GM18511 (cell line): Measurements from ENCODE around the gene WFDC10B.
"Not testable (repeated sequence)": the region's sequence is repeated elsewhere in the genome, so short reads cannot be mapped to it uniquely, and the experiment has no call there.

Experiments used
- ATAC-seq: cut with Tn5 transposase; IDR thresholded peaks from one replicate; pipeline ENCODE4 v1.9.1; 2021; ENCODE audit warnings: mild to moderate bottlenecking, moderate library complexity; ENCODE audit not compliant: unreplicated experiment

WFDC10B gene

GRCh38 chr20:45649312-45649863 lies 55.4 kb downstream of the WFDC10B start:
- ATAC-seq, result no peak

DNA sequence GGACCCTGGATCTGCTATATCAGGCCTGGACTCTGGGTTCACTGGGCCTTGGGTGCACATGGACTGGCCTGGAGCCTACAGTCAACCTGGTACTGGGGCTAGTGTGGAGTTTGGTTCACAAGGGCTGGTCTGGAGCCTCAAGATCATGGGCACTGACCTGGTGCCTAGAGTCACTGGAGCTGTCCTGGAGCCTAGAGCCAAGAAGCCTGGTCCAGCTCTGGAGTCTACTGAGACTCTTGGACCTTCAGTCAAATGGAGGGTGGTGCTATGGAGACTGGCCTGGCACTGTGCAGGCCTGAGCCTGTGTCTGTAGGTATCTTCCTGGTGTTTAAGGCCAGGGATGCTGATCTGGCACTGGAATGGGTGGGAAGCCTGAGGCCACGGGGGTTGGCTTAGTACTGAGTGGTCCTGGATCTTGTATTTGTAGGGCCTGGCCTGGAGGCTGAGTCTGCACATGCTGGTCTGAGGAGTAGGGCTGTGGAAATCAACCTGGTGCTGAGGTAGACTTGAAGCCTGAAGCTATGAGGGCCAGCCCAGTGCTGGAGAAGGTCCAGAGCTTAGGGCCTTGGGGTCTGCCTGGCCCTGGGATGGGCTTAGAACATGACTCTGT lies 57.3 kb downstream of the WFDC10B start:
- ATAC-seq, result no peak

DNA sequence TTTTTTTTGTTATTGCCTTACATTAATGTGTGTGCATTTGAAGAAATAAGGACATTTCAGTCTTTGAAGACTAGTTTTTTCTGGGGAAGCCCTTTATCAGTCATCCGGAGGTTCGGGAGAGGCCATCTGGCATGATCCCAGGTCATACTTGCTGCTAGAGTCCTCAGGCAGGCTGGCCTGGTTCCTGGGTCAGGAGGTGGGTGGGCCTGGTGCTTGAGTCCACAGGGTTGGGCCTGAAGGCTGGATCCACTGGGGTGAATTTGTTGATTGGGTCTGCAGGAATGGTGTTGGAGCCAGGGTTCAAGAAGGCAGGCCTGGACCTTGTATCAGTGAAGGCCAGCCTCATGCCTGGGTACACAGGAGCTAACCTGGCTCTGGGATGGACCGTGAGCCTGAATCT lies 57.9 kb downstream of the WFDC10B start:
- ATAC-seq, result no peak

GRCh38 chr20:45645869-45646268 lies 59.0 kb downstream of the WFDC10B start:
- ATAC-seq, result not testable (repeated sequence)

- not testable (repeated sequence) for ATAC-seq
Observed at GRCh38 chr20:45641076-45641475, 63.7 kb downstream of the WFDC10B start.

GRCh38 chr20:45639687-45640086 lies 65.1 kb downstream of the WFDC10B start:
- no peak for ATAC-seq

DNA sequence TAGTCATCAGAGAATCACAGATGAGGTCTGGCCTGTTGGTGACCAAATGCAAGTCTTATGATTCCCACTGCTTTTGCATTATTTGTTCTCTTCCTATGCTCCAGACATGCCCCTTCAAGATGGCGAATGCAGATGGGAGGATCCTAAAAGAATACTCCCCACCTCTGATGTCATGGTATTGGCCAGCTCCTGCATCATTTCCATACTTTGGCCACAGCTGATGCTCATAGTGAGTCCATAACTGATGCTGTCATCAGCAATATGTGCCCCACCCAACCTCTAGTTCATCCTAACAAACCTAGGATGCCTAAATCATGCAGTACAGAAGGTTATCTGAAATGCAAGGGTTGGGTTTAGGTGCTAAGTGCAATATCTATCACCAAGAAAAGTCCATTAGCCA lies 68.3 kb downstream of the WFDC10B start:
- ATAC-seq, result no peak
